DND-41 (cell line): ENCODE data around the gene C2CD4B.

Experiments used
- ATAC-seq: fragments of 200-7000 bp; cut with Tn5 transposase; 3 replicates; pipeline ENCODE4 v1.9.1; 2021; ENCODE audit warnings: low read depth; ENCODE audit not compliant: insufficient read depth
- DNase-seq: peaks from one replicate; pipeline ENCODE4 v3.0.0-alpha.2; 2020
- H2AFZ ChIP-seq: 2 replicates; pipeline ENCODE4 v1.6.0; 2012; ENCODE audit warnings: low read depth, low read length
- H3K27ac ChIP-seq: 2 replicates; pipeline ENCODE4 v1.5.1; 2012; ENCODE audit warnings: low read length, inconsistent platforms
- H3K27me3 ChIP-seq: fragments of 200-600 bp; sonication (generic); 2 replicates; pipeline ENCODE4 v1.6.0; 2012; ENCODE audit warnings: low read length, mild to moderate bottlenecking, inconsistent platforms; ENCODE audit not compliant: insufficient read depth, poor library complexity
- H3K36me3 ChIP-seq: 2 replicates; pipeline ENCODE4 v1.5.1; 2012; ENCODE audit warnings: low read length, inconsistent platforms; ENCODE audit not compliant: insufficient read depth
- H3K4me1 ChIP-seq: 2 replicates; pipeline ENCODE4 v1.5.1; 2012; ENCODE audit warnings: mild to moderate bottlenecking, low read length; ENCODE audit not compliant: insufficient read depth
- H3K4me2 ChIP-seq: 2 replicates; pipeline ENCODE4 v1.6.0; 2012; ENCODE audit warnings: mild to moderate bottlenecking, moderate library complexity, low read length, inconsistent platforms; ENCODE audit not compliant: insufficient read depth
- H3K4me3 ChIP-seq, 2 experiments: fragments of 200-600 bp in 1 of 2; shearing (Covaris generic) in 1 of 2; 2 replicates each; pipeline ENCODE4 v1.5.1; 2012 to 2016; ENCODE audit warnings: inconsistent platforms in 2 of 2, low read length in 2 of 2, mild to moderate bottlenecking in 2 of 2, low read depth in 1 of 2, moderate library complexity in 1 of 2
- H3K79me2 ChIP-seq: 2 replicates; pipeline ENCODE4 v1.6.0; 2012; ENCODE audit warnings: low read length, inconsistent platforms; ENCODE audit not compliant: insufficient read depth
- H3K9ac ChIP-seq: 2 replicates; pipeline ENCODE4 v1.6.0; 2012; ENCODE audit warnings: low read depth, mild to moderate bottlenecking, inconsistent platforms, low read length, moderate library complexity
- H3K9me3 ChIP-seq: 2 replicates; pipeline ENCODE4 v1.5.1; 2012; ENCODE audit warnings: low read length, moderate library complexity, mild to moderate bottlenecking, inconsistent platforms; ENCODE audit not compliant: insufficient read depth, severe bottlenecking
- H4K20me1 ChIP-seq: 2 replicates; pipeline ENCODE4 v1.6.0; 2012; ENCODE audit warnings: low read length; ENCODE audit not compliant: insufficient read depth
- CTCF ChIP-seq: IDR thresholded peaks from 2 replicates; pipeline ENCODE4 v1.5.1; 2012; ENCODE audit warnings: borderline replicate concordance, low read length, moderate library complexity, mild to moderate bottlenecking; ENCODE audit not compliant: poor library complexity, severe bottlenecking; ENCODE audit errors: extremely low read depth
- EZH2 ChIP-seq: IDR thresholded peaks from 3 replicates; pipeline ENCODE4 v1.6.1; 2012; ENCODE audit warnings: borderline replicate concordance, low read depth, mild to moderate bottlenecking, moderate library complexity, low read length, inconsistent platforms; ENCODE audit not compliant: severe bottlenecking

C2CD4B gene

GRCh38 chr15:62187425-62187824 lies 22.3 kb upstream of the C2CD4B start:
- no peaks in the 10 kb centered on the region for H4K20me1 ChIP-seq
- TF ChIP-seq EZH2 (no peak), CTCF (no peak)
- H3K79me2 ChIP-seq, result no peaks in the 10 kb centered on the region
- DNase-seq (no peak), ATAC-seq (no peak)
- no peak overlapping the region for H3K4me2 ChIP-seq
- H3K36me3 ChIP-seq, result no peaks in the 10 kb centered on the region
- no peak overlapping the region for H3K9ac ChIP-seq
- no peak overlapping the region for H3K27ac ChIP-seq
- no peaks in the 10 kb centered on the region for H3K9me3 ChIP-seq
- H3K27me3 ChIP-seq, result no peaks in the 10 kb centered on the region
- H3K4me1 ChIP-seq, result no peaks in the 10 kb centered on the region
- no peak overlapping the region for H2AFZ ChIP-seq
- H3K4me3 ChIP-seq, result no peak overlapping the region

GRCh38 chr15:62186578-62186977 lies 21.5 kb upstream of the C2CD4B start:
- no peak overlapping the region for H3K9ac ChIP-seq
- no peaks in the 10 kb centered on the region for H3K9me3 ChIP-seq
- H3K36me3 ChIP-seq, result no peaks in the 10 kb centered on the region
- no peaks in the 10 kb centered on the region for H3K79me2 ChIP-seq
- no peak for TF ChIP-seq CTCF
- no peak for TF ChIP-seq EZH2
- no peak for ATAC-seq
- no peak for DNase-seq
- H3K27me3 ChIP-seq, result no peaks in the 10 kb centered on the region
- no peak overlapping the region for H3K4me2 ChIP-seq
- no peaks in the 10 kb centered on the region for H3K4me1 ChIP-seq
- no peak overlapping the region for H2AFZ ChIP-seq
- H4K20me1 ChIP-seq, result no peaks in the 10 kb centered on the region
- no peak overlapping the region for H3K4me3 ChIP-seq
- no peak overlapping the region for H3K27ac ChIP-seq

GRCh38 chr15:62183130-62183529 lies 18.0 kb upstream of the C2CD4B start:
- Histone ChIP-seq H4K20me1 (no peaks in the 10 kb centered on the region), H3K36me3 (no peaks in the 10 kb centered on the region), H3K4me1 (no peaks in the 10 kb centered on the region), H3K9me3 (no peaks in the 10 kb centered on the region), H3K27ac (no peak overlapping the region), H3K79me2 (no peaks in the 10 kb centered on the region), H3K27me3 (no peaks in the 10 kb centered on the region), H3K4me2 (no peak overlapping the region), H2AFZ (no peak overlapping the region), H3K4me3 (no peak overlapping the region), H3K9ac (no peak overlapping the region)
- DNase-seq (no peak), ATAC-seq (no peak)
- TF ChIP-seq CTCF (no peak), EZH2 (no peak)

GRCh38 chr15:62173215-62173614 lies 8.1 kb upstream of the C2CD4B start:
- no peak for TF ChIP-seq CTCF

More at GRCh38 chr15:62173215-62173614, 8.1 kb upstream of the C2CD4B start:
- Histone ChIP-seq H3K36me3 (no peaks in the 10 kb centered on the region), H3K4me2 (no peak overlapping the region), H4K20me1 (no peaks in the 10 kb centered on the region), H3K27ac (no peak overlapping the region), H3K4me1 (no peaks in the 10 kb centered on the region), H3K4me3 (no peak overlapping the region), H3K9ac (no peak overlapping the region), H3K79me2 (no peaks in the 10 kb centered on the region), H2AFZ (no peak overlapping the region), H3K27me3 (no peaks in the 10 kb centered on the region), H3K9me3 (no peaks in the 10 kb centered on the region)
- DNase-seq, result no peak
- ATAC-seq, result no peak
